22Rv1 (cell line): ENCODE results near the gene PCDHAC1.
A peak's percentile ranks its signal among the peaks of the same experiment; 100 is the strongest.

Experiments used
- H3K27ac ChIP-seq: fragments of 450-650 bp; 2 replicates; pipeline ENCODE4 v1.5.1; 2017
- CTCF ChIP-seq: fragments of 450-650 bp; IDR thresholded peaks from 2 replicates; pipeline ENCODE4 v1.5.1; 2017; ENCODE audit warnings: mild to moderate bottlenecking
- ZFX ChIP-seq: fragments of 450-650 bp; IDR thresholded peaks from 2 replicates; pipeline ENCODE4 v1.6.1; 2017; ENCODE audit warnings: antibody characterized with exemption, borderline replicate concordance

Gene PCDHAC1

GRCh38 chr5:140916325-140916724 lies 9.8 kb upstream of the PCDHAC1 start:
- no peak overlapping the region for H3K27ac ChIP-seq

GRCh38 chr5:140923601-140924000 lies 2.5 kb upstream of the PCDHAC1 start:
- no peak overlapping the region for H3K27ac ChIP-seq
- TF ChIP-seq ZFX = no peak
- no peak for TF ChIP-seq CTCF

More at GRCh38 chr5:140916325-140916724, 9.8 kb upstream of the PCDHAC1 start:
- TF ChIP-seq ZFX (no peak), CTCF (no peak)

- TF ChIP-seq ZFX (no peak), CTCF (peak; percentile 80)
- H3K27ac ChIP-seq = peak overlapping the region; percentile 8; the same call in 1 of the 2 replicates
Observed at GRCh38 chr5:140926443-140927227, 536 bp downstream of the PCDHAC1 start.

- no peak overlapping the region for H3K27ac ChIP-seq
- TF ChIP-seq CTCF (no peak), ZFX (no peak)
Observed at GRCh38 chr5:140927228-140927573, 1.1 kb downstream of the PCDHAC1 start.

GRCh38 chr5:140934964-140935606 lies 9.0 kb downstream of the PCDHAC1 start:
- H3K27ac ChIP-seq = no peak overlapping the region
- TF ChIP-seq CTCF (no peak), ZFX (no peak)

DNA sequence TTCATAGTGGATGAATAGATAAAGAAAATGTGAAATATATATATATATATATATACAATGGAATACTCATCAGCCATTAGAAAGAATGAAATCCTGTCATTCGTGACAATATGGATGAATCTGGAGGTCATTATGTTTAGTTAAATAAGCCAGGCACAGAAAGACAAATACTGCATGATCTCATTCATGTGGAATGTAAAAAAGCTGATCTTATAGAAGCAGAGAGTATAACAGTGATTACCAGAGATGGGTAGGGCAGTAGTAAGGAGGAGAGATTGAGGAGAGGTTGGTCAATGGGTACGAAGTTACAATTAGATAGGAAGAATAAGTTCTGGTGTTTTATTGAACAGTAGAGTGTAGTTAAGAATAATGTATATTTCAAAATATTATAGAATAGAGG lies 20.5 kb downstream of the PCDHAC1 start:
- no peak for TF ChIP-seq CTCF
- TF ChIP-seq ZFX = no peak
- H3K27ac ChIP-seq = peak overlapping the region; percentile 37

DNA sequence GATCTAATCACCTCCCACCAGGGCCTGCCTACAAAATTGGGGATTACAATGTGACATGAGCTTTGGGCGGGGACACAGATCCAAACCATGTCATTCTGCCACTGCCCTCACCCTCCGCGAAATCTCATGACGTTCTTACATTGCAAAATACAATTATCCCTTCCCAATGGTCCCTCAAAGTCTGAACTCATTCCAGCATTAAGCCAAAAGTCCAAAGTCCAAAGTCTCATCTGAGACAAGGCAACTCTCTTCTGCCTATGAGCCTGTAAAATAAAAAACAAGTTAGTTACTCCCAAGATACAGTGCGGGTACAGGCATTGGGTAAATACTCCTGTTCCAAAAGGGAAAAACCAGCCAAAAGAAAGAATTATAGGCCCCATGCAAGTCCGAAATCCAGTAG lies 25.5 kb downstream of the PCDHAC1 start:
- TF ChIP-seq ZFX (no peak), CTCF (no peak)
- peak overlapping the region; percentile 70 for H3K27ac ChIP-seq
